NCI-H2081 (cell line): ENCODE results near the gene DEGS2.

Experiments
- DNase-seq, 2 experiments: peaks; one replicate each; lab custom pipeline; 2025; lab: John Stamatoyannopoulos, UW

The DEGS2 gene

GRCh38 chr14:100148837-100149731 lies 10.4 kb downstream of the DEGS2 start:
- no peak for DNase-seq

GRCh38 chr14:100147691-100148464 lies 11.6 kb downstream of the DEGS2 start:
- DNase-seq = no peak

GRCh38 chr14:100147181-100147631 lies 12.2 kb downstream of the DEGS2 start:
- DNase-seq = no peak

GRCh38 chr14:100146531-100147091 lies 12.8 kb downstream of the DEGS2 start:
- DNase-seq = no peak

- DNase-seq = no peak
Measured at GRCh38 chr14:100145682-100146464, 13.6 kb downstream of the DEGS2 start.

GRCh38 chr14:100144996-100145646 lies 14.3 kb downstream of the DEGS2 start:
- DNase-seq = no peak

GRCh38 chr14:100144645-100144995 lies 14.8 kb downstream of the DEGS2 start:
- no peak for DNase-seq

- no peak for DNase-seq
Measured at GRCh38 chr14:100143934-100144333, 15.5 kb downstream of the DEGS2 start.

- DNase-seq = no peak
Measured at GRCh38 chr14:100143523-100143922, 15.9 kb downstream of the DEGS2 start.

GRCh38 chr14:100142073-100143040 lies 17.1 kb downstream of the DEGS2 start:
- DNase-seq = no peak

- no peak for DNase-seq
Measured at GRCh38 chr14:100141098-100141497, 18.3 kb downstream of the DEGS2 start.

GRCh38 chr14:100140452-100141078 lies 18.9 kb downstream of the DEGS2 start:
- no peak for DNase-seq

GRCh38 chr14:100138955-100139354 lies 20.5 kb downstream of the DEGS2 start:
- DNase-seq = no peak

GRCh38 chr14:100138082-100138787 lies 21.2 kb downstream of the DEGS2 start:
- DNase-seq = no peak

- DNase-seq = no peak
Measured at GRCh38 chr14:100137173-100137572, 22.3 kb downstream of the DEGS2 start.

GRCh38 chr14:100135784-100136183 lies 23.7 kb downstream of the DEGS2 start:
- DNase-seq = no peak

- no peak for DNase-seq
Measured at GRCh38 chr14:100135073-100135472, 24.4 kb downstream of the DEGS2 start.

- DNase-seq = no peak
Measured at GRCh38 chr14:100134586-100134985, 24.9 kb downstream of the DEGS2 start.

- DNase-seq = no peak
Measured at GRCh38 chr14:100132903-100133510, 26.4 kb downstream of the DEGS2 start.
